GM12891 (cell line): ENCODE measurements around the gene DCAF10.
"Not testable (repeated sequence)": the region's sequence is repeated elsewhere in the genome, so short reads cannot be mapped to it uniquely, and the experiment has no call there.

Experiments
- DNase-seq: peaks from one replicate; pipeline ENCODE4 v3.0.0; 2011; ENCODE audit warnings: low spot score; ENCODE audit not compliant: insufficient read length
- FAIRE-seq: peaks from 2 replicates; lab custom pipeline; 2011; peaks lifted over from hg19 to GRCh38; lab: Jason Lieb, UNC
- PAX5 ChIP-seq: IDR thresholded peaks from 2 replicates; pipeline ENCODE4 v1.6.1; 2011; ENCODE audit warnings: low read length, moderate library complexity, mild to moderate bottlenecking; ENCODE audit not compliant: insufficient read depth, severe bottlenecking
- POLR2A ChIP-seq: IDR thresholded peaks from 2 replicates; pipeline ENCODE4 v1.6.1; 2011; ENCODE audit warnings: low read depth, low read length, control low read depth
- POLR2AphosphoS5 ChIP-seq: IDR thresholded peaks from 2 replicates; pipeline ENCODE4 v1.6.1; 2011; ENCODE audit warnings: low read depth, low read length, control low read depth
- POU2F2 ChIP-seq: IDR thresholded peaks from 2 replicates; pipeline ENCODE4 v1.6.1; 2011; ENCODE audit warnings: low read depth, mild to moderate bottlenecking, control low read depth, low read length, moderate library complexity
- SPI1 ChIP-seq: IDR thresholded peaks from 2 replicates; pipeline ENCODE4 v1.6.1; 2011; ENCODE audit warnings: low read depth, low read length, control low read depth
- TAF1 ChIP-seq: IDR thresholded peaks from 2 replicates; pipeline ENCODE4 v1.6.1; 2011; ENCODE audit warnings: low read depth, low read length, control low read depth

The DCAF10 gene

DNA sequence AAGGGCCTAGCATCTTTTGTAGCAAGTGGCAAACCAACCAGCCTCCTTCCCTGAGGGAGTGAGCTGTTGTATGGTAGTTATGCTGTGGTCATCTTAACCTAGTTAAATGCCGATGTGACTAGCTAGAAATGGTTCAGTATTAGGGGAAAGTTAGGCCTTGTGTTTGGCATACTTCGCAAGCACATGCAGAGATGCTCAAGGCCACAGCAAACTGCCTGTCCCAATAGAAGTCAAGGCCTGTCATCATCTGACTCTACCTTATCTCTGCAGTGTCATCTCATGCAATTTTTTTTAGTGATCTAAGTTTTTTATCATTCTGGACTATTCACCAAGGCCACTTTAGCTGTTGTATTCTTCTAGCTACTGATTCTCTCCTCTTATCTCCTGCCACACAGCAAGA is 10.5 kb upstream of the DCAF10 start:
- no peak for DNase-seq
- no peak for FAIRE-seq
- TF ChIP-seq SPI1 (no peak), POU2F2 (no peak), POLR2A (no peak), POLR2AphosphoS5 (no peak), PAX5 (no peak), TAF1 (no peak)

DNA sequence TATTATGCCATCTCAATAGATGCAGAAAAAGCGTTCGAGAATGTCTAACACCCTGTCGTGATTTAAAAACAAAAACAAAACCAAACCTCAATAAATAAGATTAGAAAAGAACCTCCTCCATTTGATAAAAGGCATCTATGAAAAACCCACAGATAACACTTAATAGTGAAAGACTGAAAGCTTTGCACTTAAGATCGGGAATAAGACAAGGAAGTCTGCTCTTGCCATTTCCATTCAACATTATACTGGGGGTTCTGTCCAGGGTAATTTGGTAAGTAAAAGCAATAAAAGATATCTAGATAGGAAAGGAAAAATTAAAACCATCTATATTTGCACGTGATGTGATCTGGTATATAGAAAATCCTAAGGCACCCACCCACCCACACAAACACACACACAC is 8.5 kb upstream of the DCAF10 start:
- no peak for TF ChIP-seq SPI1
- TF ChIP-seq POLR2A = no peak
- no peak for TF ChIP-seq POU2F2
- TF ChIP-seq PAX5 = no peak
- no peak for TF ChIP-seq POLR2AphosphoS5
- TF ChIP-seq TAF1 = no peak
- DNase-seq (no peak), FAIRE-seq (no peak)

DNA sequence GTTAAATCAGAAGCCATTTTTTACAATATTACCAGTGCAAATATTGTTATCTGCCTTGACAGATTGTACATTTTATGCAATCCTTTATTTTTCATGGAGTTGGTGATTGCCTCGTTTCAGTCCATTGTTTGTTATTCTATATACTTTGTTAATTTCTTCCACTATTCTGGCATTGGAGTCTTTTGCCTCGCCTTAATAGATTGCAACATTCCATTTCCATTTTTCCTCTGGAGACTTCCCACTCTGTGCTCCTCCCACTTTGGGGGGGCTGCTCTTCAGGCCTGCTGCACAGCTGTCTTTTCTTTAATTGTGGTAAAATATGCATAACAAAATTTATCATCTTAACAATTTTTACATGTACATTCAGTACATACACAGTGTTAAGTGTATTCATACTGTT is 4.4 kb upstream of the DCAF10 start:
- FAIRE-seq = no peak
- no peak for DNase-seq
- TF ChIP-seq POU2F2 = no peak
- no peak for TF ChIP-seq PAX5
- no peak for TF ChIP-seq POLR2A
- no peak for TF ChIP-seq POLR2AphosphoS5
- TF ChIP-seq TAF1 = no peak
- no peak for TF ChIP-seq SPI1

DNA sequence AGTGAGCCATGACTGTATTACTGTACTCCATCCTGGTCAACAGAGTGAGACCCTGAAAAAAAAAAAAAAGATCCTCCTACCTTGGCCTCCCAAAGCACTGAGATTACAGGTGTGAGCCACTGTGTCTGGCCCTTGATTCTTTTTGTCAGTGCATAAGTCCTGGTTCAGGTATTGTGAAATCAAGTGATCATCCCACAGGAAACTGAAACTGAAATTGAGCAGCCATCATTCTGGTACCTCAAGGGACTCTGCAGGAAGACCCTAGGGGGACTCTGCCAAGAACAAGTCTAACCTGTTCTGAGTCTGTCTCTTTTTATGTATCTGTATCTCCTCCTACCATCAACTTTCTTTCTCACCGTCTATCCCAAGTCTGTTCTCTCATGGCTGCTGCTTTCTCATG is 1.9 kb upstream of the DCAF10 start:
- DNase-seq = no peak
- peak; percentile 33 for FAIRE-seq
- TF ChIP-seq POLR2A = no peak
- TF ChIP-seq TAF1 = no peak
- TF ChIP-seq PAX5 = no peak
- TF ChIP-seq POU2F2 = no peak
- TF ChIP-seq POLR2AphosphoS5 = no peak
- TF ChIP-seq SPI1 = no peak

DNA sequence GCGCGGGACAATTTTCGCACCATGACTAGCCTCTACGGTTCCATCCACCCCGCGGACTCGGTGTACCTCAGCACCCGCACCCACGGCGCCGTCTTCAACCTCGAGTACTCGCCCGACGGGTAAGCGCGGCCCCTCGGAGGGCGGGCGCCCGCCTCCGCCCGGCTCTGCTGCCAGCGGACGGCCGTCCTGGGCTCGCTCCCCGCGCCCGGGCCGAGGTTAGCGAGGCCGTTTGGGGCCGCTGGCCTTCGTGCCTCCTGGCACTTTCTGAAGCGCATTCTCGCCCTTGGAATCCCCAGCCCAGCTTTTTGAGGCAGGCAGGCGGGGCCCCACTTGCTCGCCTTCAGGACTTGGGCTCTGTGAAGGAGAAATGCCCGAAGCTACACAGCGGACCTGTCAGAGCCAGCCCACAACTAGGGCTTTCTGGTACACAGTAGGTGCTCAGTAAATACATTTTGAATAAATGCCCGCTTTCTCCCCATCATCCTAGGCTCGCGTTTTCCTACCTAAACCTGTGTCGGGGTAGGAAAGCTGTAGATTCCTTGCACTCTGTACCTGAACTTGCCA is 772 bp downstream of the DCAF10 start:
- no peak for TF ChIP-seq PAX5
- no peak for TF ChIP-seq SPI1
- TF ChIP-seq POLR2A = no peak
- no peak for TF ChIP-seq POLR2AphosphoS5
- TF ChIP-seq POU2F2 = no peak
- TF ChIP-seq TAF1 = no peak
- FAIRE-seq (peak; percentile 41), DNase-seq (no peak)

DNA sequence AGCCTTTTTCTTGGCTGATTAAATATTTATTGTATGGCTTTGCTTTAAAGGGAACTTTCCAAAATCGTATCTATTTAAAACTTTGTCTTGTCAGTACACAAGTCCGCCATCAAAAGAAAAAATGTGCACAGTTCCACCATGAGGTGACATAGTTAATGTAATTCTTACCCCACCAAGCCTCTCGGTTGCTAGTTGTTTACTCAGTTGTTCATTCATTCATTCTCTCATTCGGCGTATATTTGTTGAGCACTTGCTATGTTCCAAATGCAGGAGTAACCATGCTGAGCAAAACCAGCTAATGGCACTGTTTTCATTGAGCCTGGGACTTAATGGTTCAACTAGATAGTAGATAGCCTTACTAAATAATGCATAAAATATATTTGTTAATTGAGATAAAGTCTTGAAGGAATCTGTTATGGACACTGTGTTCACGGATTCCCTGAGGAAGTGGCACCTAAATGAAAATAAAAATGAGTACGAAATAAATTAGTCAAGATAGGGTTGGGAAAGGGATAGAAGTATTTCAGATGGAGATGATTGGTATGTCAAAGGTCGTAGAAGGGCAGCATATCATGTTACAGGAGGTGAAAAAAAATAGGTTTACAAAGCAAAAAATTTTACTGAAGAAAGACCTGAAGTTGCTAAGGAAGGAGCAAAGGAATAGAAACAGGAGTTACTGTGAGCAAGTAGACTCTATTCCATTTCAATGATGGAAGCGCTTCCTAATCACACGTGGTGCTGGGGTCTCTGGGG is 1.5 kb downstream of the DCAF10 start:
- TF ChIP-seq PAX5 (no peak), POLR2AphosphoS5 (no peak), POLR2A (no peak), TAF1 (no peak)
- DNase-seq (no peak), FAIRE-seq (no peak)

DNA sequence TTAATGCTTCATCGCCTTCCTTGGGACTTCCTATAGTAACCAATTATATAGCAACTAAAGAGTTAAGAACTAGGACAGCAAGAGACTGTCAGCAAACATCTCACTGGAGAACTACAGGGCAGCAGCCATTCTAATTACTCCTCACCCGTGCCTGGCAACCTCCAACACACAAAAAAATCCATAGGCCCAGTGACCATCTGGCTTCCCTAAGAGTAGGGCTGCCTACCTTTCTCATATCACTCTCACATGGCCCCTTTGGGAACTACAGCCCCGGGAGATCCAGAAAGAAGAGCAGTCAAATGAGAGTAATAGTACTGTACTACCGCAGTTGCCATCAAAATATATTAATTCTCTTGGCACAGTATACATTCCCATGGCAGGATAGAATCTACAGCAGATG is 5.7 kb downstream of the DCAF10 start:
- no peak for FAIRE-seq
- no peak for DNase-seq
- no peak for TF ChIP-seq POLR2A
- TF ChIP-seq PAX5 = no peak
- TF ChIP-seq POLR2AphosphoS5 = no peak
- TF ChIP-seq SPI1 = no peak
- no peak for TF ChIP-seq POU2F2
- no peak for TF ChIP-seq TAF1

DNA sequence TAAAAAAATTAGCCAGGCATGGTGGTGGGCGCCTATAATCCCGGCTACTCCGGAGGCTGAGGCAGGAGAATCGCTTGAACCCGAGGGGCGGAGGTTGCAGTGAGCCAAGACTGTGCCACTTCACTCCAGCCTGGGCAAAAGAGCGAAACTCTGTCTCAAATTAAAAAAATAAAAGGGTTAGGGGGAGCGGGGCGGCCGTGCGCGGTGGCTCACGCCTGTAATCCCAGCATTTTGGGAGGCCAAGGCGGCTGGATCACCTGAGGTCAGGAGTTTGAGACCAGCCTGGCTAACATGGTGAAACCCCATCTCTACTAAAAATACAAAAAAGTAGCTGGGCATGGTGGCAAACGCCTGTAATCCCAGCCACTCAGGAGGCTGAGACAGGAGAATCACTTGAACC is 9.1 kb downstream of the DCAF10 start:
- FAIRE-seq, DNase-seq: not testable (repeated sequence)

DNA sequence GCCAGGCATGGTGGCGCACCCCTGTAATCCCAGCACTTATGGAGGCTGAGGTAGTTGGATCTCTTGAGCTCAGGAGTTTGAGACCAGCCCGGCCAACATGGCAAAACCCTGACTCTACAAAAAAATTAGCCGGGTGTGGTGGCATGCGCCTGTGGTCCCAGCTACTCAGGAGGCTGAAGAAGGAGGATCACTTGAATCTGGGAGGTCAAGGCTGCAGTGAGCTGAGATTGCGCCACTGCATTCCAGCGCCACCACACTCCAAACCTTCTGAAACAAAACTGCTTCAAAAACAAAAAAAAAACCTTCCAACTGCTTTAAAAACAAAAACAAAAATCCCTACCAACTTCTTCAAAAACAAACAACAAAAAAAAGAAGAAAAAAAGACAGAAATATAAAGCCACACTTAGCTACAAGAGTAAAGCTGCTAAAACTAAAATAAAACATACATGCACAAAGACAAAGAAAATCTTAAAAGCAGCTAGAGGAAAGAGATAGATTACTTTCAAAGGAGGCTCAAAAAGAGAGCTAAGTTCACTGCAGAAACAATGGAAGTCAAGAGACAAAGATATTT is 11.4 kb downstream of the DCAF10 start:
- FAIRE-seq (no peak), DNase-seq (no peak)
- TF ChIP-seq SPI1 = no peak
- TF ChIP-seq TAF1 = no peak
- TF ChIP-seq POLR2AphosphoS5 = no peak
- TF ChIP-seq POLR2A = no peak
- no peak for TF ChIP-seq PAX5
- no peak for TF ChIP-seq POU2F2
